Dendritic cell treated with granulocyte-macrophage colony-stimulating factor and Interleukin-4, amounts not matched to agents 40 ng/mL and 50 ng/mL, for 4 days (primary cell): Measurements from ENCODE around the gene TBX2.
A peak's percentile ranks its signal among the peaks of the same experiment; 100 is the strongest.

Source experiments
- H3K27ac Mint-ChIP-seq: one replicate; pipeline ENCODE4 v1.8.0; 2022; ENCODE audit warnings: mild to moderate bottlenecking, mixed read lengths
- H3K27me3 Mint-ChIP-seq: one replicate; pipeline ENCODE4 v1.8.0; 2022; ENCODE audit warnings: mild to moderate bottlenecking, mixed read lengths
- H3K36me3 Mint-ChIP-seq: one replicate; pipeline ENCODE4 v1.8.0; 2022; ENCODE audit warnings: low read depth, mixed read lengths
- H3K4me1 Mint-ChIP-seq: one replicate; pipeline ENCODE4 v1.8.0; 2022; ENCODE audit warnings: low read depth, mixed read lengths
- H3K4me3 Mint-ChIP-seq: one replicate; pipeline ENCODE4 v1.8.0; 2022; ENCODE audit warnings: mild to moderate bottlenecking, moderate library complexity, mixed read lengths
- H3K9me3 Mint-ChIP-seq: one replicate; pipeline ENCODE4 v1.8.0; 2022; ENCODE audit warnings: mixed read lengths
- intact Hi-C: fragments of 100-400 bp; cut with micrococcal nuclease; formaldehyde crosslinking; loops from one replicate; pipeline ENCODE4 v1.15.0; 2022

Gene TBX2

DNA sequence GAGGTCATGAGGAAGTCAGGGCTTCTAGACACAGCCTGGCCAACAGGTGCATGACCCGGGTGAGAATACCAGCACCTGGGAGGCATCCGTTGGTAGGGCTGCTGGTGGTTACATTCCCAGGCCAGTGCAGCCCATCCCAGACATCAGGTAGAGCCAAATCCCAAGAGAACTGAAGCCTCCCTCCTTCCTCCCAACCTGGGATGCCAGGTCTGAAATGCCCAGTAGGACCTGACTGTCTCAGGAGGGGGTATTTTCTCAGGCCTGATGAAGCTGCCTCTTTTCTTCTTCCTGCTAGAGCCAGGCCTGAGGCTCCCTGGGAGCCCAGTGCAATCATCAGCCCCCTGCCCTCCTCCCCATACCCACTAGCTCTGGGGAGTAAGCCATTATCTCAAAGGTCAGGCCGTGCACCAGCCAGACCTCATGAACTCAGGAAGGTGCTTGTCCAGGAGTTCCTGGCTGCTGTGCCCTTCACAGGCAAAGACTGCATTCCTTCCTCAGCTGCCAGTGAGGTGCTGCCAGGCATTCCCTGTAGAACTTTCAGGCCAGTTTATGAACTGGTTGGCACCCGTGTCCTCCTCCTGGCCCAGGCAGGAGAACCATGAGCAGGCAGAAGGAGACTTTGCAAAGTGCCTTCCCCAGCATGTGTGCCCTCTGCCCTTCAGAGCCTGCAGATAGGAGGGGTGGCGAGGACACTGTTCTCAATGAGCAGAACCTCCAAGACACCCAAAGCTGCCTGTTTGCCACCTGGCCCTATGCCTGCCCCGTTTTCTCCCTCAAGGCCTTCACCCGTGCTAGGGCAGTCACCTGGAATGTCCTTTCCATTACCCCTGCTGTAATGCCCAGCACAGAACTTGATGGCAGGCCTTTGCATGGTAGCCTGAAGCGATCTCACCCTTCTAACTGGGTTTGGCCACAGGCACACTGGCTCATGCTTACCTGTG is 7.6 kb downstream of the TBX2 start:
- intact Hi-C loops = no loop called here
- Mint-ChIP-seq H3K27me3 (peaks cover 92% of the 10 kb centered on the region), H3K9me3 (no peaks in the 10 kb centered on the region), H3K4me3 (no peak overlapping the region), H3K36me3 (no peaks in the 10 kb centered on the region), H3K27ac (no peak overlapping the region), H3K4me1 (peaks cover 62% of the 10 kb centered on the region)

- no peaks in the 10 kb centered on the region for H3K9me3 Mint-ChIP-seq
- H3K4me1 Mint-ChIP-seq = peaks cover 51% of the 10 kb centered on the region
- intact Hi-C loops = no loop called here
- peaks cover 90% of the 10 kb centered on the region for H3K27me3 Mint-ChIP-seq
- peak overlapping the region; percentile 18 for H3K4me3 Mint-ChIP-seq
- H3K36me3 Mint-ChIP-seq = no peaks in the 10 kb centered on the region
- H3K27ac Mint-ChIP-seq = no peak overlapping the region
Measured at GRCh38 chr17:61408151-61409041, 8.8 kb downstream of the TBX2 start.

- Mint-ChIP-seq H3K36me3 (no peaks in the 10 kb centered on the region), H3K4me3 (peak overlapping the region; percentile 69), H3K4me1 (peaks cover 41% of the 10 kb centered on the region), H3K27ac (no peak overlapping the region), H3K27me3 (peaks cover 89% of the 10 kb centered on the region), H3K9me3 (no peaks in the 10 kb centered on the region)
- intact Hi-C loops = loop anchor here (2.0 kb wide), 1 partner anchor 57 kb away; no protein-coding TSS in a partner anchor
Measured at GRCh38 chr17:61409301-61410112, 9.9 kb downstream of the TBX2 start.

DNA sequence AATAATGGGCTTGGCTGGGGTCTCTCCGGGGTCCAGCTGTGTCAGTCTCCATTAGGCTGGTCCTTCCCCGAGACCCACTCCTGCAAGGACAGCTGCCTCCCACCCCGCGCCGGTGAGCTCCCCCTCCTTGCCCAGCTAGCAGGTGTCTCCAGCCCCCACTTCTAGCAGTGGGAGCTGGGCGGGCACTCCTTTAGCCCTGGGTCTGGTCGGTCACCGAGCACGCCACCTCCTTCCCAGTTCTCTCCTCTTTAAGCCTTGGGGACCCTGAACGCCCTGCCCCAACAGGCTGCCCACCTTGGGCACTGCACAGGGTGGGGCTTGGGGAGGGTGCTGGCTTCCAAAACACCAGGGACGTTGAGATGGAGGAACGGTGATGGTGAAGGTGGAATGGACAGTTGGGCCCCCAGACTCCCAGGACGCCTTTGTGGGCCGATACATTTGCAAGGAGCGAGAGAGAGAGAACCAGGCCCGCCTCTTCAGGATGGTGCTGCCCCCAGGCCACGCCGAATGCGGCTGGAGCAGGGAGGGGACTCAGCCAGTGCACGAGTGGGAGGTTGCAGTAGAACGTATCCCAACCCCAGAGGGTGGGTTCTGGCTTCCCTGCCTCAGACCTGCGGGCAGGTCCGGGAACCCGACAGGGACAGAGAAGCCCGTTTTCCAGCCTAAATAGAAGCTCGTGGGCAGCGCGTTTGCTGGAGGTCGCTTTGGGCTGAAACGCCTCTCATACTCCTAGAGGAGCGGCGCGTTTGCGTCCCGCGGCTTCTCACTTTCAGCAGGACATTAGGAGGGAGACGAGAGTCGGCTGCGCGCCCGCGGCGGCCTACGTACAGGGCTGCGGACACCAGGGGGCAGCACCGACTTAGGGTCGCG is 10.7 kb downstream of the TBX2 start:
- intact Hi-C loops = loop anchor here (2.0 kb wide), 1 partner anchor 56 kb away; no protein-coding TSS in a partner anchor
- Mint-ChIP-seq H3K27ac (no peak overlapping the region), H3K27me3 (peaks cover 89% of the 10 kb centered on the region), H3K4me3 (peak overlapping the region; percentile 58), H3K4me1 (peaks cover 35% of the 10 kb centered on the region), H3K9me3 (no peaks in the 10 kb centered on the region), H3K36me3 (no peaks in the 10 kb centered on the region)

GRCh38 chr17:61411011-61411260 is 11.3 kb downstream of the TBX2 start:
- no peaks in the 10 kb centered on the region for H3K36me3 Mint-ChIP-seq
- peaks cover 35% of the 10 kb centered on the region for H3K4me1 Mint-ChIP-seq
- H3K27ac Mint-ChIP-seq = no peak overlapping the region
- intact Hi-C loops = loop anchor here (2.0 kb wide), 1 partner anchor 56 kb away; no protein-coding TSS in a partner anchor
- peaks cover 89% of the 10 kb centered on the region for H3K27me3 Mint-ChIP-seq
- peak overlapping the region; percentile 75 for H3K4me3 Mint-ChIP-seq
- no peaks in the 10 kb centered on the region for H3K9me3 Mint-ChIP-seq

GRCh38 chr17:61411261-61412142 is 11.9 kb downstream of the TBX2 start:
- peaks cover 89% of the 10 kb centered on the region for H3K27me3 Mint-ChIP-seq
- H3K27ac Mint-ChIP-seq = peak overlapping the region; percentile 17
- peaks cover 36% of the 10 kb centered on the region for H3K4me1 Mint-ChIP-seq

GRCh38 chr17:61412143-61412859 is 12.7 kb downstream of the TBX2 start:
- H3K4me1 Mint-ChIP-seq = peaks cover 43% of the 10 kb centered on the region
- peaks cover 89% of the 10 kb centered on the region for H3K27me3 Mint-ChIP-seq
- intact Hi-C loops = loop anchor here (1.0 kb wide), 2 partner anchors 139 to 425 kb away; no protein-coding TSS in a partner anchor
- H3K27ac Mint-ChIP-seq = peak overlapping the region; percentile 17
- H3K9me3 Mint-ChIP-seq = no peaks in the 10 kb centered on the region
- peak overlapping the region; percentile 75 for H3K4me3 Mint-ChIP-seq
- no peaks in the 10 kb centered on the region for H3K36me3 Mint-ChIP-seq

More at GRCh38 chr17:61411261-61412142, 11.9 kb downstream of the TBX2 start:
- Mint-ChIP-seq H3K9me3 (no peaks in the 10 kb centered on the region), H3K36me3 (no peaks in the 10 kb centered on the region), H3K4me3 (peak overlapping the region; percentile 75)
- intact Hi-C loops = loop anchor here (1.0 to 2.0 kb wide), 3 partner anchors 55 to 426 kb away; no protein-coding TSS in a partner anchor

DNA sequence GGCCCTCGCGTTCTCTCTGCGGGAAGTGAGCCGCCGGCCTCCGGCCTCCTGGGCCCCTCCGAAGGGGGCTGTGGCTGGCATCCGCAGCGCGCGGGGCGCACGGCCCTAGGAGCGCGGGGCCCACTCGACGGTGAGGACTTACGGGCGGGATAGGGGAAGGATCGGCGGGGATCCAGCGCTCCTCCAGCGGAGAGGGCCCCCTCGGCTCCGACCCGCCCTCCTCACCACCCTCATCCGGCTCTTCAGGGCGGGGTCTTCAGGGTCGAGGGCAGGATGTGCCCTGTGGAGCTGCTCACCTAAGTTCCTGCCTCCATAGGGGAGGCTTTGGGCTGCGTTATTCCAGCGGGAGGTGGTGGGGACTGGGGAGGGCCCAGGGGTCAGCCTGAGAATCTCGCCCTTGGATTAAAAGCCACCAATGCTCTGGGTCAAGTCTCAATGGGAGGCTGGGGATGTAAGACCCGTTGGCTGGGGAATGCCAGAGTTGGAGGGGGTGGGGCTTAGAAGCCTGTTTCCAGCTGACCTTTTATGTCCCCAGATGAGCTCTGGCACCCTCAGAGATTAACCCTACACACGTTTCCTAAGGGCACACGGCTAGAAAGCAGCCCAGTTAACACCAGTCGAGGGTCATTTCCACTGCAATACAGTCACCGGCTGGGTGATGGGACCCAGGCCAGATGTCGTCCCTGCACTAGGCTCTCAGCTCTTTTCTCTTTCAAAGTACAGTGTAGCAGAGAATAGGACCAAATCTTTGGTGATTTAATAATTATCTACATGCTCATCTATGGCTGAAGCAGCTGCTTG is 13.4 kb downstream of the TBX2 start:
- intact Hi-C loops = loop anchor here (1.0 kb wide), 2 partner anchors 138 to 424 kb away; no protein-coding TSS in a partner anchor
- Mint-ChIP-seq H3K9me3 (no peaks in the 10 kb centered on the region), H3K27ac (no peak overlapping the region), H3K4me3 (peak overlapping the region; percentile 75), H3K27me3 (peaks cover 86% of the 10 kb centered on the region), H3K4me1 (peaks cover 40% of the 10 kb centered on the region), H3K36me3 (no peaks in the 10 kb centered on the region)

DNA sequence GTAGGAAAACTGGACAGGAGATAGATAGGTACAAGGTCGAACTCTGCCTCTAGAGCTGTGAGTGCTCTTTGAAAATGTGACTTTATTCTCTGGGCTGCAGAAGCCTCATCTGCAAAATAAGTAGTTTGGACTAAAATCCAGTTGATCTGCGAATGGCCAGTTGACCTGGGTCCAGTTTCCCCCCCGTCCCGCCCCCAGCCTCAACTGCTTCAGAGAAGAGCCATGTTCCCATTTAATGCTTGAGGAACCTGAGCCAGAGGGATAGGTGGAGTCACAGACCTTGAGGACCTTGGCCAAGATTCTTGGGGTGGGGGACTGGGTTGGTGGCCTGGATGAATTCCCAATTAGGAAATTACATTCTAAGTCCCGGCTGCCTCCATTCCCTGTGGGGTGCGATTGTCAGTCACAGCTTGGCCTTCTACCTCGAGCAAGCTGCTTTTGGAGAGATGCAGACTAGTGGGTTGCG is 14.1 kb downstream of the TBX2 start:
- intact Hi-C loops = no loop called here
- H3K36me3 Mint-ChIP-seq = no peaks in the 10 kb centered on the region
- peaks cover 33% of the 10 kb centered on the region for H3K4me1 Mint-ChIP-seq
- H3K9me3 Mint-ChIP-seq = no peaks in the 10 kb centered on the region
- H3K4me3 Mint-ChIP-seq = no peak overlapping the region
- no peak overlapping the region for H3K27ac Mint-ChIP-seq
- peaks cover 85% of the 10 kb centered on the region for H3K27me3 Mint-ChIP-seq

DNA sequence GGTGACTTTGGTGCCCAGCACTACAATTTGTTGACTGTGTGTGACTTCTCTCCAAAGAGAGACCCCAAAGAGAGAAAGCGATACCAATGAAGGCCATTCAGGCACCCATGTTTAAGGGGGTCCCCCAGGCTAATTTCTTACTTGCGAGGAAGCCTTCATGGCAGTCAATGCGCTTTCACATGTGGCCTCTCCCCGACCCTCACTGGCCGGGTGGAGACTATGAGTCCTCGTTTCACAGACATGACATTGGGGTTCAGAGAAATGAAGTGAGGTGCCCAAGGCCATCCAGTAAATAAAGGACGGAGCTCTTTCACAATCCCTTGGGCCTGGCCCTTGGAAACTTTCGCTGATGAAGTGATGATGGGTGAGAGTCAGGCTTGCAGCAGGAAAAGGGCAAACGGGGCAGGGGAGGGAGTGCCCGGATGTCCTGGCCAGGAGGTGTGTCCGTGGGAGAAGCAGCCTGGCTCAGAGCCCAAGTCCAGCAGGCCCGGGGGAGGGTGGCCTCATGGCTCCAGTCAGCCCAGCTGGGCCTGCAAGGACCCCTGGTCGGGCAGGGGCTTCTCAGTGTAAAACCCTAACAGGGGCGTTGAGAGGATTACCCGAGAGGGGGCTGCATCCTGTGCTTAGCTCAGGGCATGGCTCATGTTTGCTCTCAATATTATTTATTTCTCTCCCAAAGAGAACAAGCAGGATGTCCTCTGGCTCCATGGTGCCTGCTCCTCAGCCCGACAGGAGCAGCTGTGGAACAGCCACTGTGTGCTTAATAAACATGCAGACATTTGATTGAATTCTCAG is 14.7 kb downstream of the TBX2 start:
- no peaks in the 10 kb centered on the region for H3K36me3 Mint-ChIP-seq
- peaks cover 30% of the 10 kb centered on the region for H3K4me1 Mint-ChIP-seq
- H3K27me3 Mint-ChIP-seq = peaks cover 86% of the 10 kb centered on the region
- no peak overlapping the region for H3K4me3 Mint-ChIP-seq
- intact Hi-C loops = no loop called here
- H3K9me3 Mint-ChIP-seq = no peaks in the 10 kb centered on the region
- H3K27ac Mint-ChIP-seq = no peak overlapping the region
